ENCODE measurements around the gene MOB1A.
"Not testable (repeated sequence)": the region's sequence is repeated elsewhere in the genome, so short reads cannot be mapped to it uniquely, and the experiment has no call there.

The MOB1A gene

DNA sequence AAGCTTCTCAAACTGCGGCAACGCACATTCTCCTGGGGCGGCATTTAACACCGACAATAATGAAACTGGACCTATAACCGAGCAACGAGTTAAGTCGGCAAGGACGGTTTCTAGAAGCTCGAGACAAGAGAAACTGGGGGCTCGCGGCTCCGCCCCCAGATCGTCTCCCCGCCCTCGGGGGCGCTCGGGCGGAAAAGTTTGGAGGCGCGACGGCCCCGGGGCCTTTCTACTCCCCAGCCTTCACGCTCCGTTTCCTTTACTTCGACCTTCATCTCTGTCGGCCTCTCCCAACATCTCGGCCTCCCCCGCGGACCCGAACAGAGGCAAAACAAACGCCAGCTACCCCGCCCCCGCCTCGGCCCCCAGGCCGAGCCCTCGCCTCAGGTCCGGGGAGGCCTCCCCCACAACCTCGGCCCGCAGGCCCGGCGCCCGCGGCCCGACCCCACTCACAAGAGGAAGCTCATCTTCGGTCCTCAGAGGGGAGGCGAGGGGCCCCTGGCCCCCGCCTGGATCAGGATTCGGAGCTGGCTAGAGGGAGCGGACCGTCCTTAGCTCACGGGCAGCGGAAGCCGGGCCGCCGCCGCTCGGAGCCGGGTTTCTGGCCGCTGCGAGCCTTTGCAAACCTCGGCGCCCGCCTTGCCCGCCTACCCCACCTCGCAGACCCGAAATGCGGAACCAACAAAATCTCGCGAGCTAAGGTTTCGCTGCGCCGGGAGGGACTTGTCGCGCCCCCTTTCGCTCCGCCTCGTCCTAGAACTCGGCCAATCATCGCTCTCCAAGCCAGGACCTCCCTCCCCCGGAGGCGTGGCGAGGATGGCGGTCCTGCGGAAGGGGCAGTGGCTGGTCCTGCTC, at the start of gene MOB1A:
Gene MOB1A, minus strand, starts transcription at position 669 of the 852 bp plus-strand sequence. Its CDS starts 205 bp downstream, at position 464.
- peak; percentile 97 for DNase-seq

DNA sequence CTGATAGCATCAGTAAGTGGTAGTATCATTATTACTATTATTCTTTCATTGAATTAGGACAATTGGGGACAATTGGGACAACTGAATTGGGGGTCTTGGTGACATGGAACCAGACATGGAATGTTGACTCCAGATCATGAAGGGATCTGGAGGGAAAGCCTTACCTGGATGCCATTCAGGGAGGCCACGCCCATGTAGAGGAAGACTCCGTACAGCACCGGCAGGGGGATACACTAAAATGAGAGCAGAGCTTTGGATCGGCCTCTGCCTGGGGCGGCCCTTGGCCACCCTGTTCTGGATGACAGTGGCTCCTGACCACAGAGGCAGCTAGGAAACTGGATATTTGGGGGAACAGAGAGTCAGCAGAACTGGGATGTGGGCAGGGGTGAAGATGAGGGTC, 49.0 kb upstream of the MOB1A start:
- DNase-seq = no peak

DNA sequence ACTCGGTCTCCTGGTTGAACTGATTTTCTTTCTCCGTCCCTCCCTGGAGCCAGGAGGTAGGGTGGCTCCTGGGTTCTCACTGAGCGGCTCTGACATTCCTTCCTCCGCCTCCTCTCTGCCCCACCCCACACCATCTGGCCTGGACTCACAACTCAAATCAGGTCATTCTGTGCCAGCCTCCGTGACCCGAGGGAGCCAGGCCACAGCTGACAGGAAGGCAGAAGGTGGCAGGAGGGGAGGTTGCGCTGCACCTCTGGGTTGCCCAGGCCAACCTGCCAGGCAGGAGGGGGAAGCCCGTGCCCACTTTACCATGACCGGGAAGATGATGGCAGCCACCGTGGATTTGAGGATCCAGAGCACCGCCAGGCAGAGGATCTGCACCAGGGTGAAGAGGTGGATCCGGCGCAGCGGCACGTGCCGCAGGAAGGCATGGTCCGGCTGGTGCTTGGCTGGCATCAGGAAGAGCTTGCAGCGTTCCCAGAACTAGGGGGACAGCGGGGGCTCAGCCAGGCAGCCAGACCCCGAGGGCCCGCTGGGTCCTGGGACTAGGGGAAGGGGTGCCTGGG, 48.1 kb upstream of the MOB1A start:
- DNase-seq = no peak

DNA sequence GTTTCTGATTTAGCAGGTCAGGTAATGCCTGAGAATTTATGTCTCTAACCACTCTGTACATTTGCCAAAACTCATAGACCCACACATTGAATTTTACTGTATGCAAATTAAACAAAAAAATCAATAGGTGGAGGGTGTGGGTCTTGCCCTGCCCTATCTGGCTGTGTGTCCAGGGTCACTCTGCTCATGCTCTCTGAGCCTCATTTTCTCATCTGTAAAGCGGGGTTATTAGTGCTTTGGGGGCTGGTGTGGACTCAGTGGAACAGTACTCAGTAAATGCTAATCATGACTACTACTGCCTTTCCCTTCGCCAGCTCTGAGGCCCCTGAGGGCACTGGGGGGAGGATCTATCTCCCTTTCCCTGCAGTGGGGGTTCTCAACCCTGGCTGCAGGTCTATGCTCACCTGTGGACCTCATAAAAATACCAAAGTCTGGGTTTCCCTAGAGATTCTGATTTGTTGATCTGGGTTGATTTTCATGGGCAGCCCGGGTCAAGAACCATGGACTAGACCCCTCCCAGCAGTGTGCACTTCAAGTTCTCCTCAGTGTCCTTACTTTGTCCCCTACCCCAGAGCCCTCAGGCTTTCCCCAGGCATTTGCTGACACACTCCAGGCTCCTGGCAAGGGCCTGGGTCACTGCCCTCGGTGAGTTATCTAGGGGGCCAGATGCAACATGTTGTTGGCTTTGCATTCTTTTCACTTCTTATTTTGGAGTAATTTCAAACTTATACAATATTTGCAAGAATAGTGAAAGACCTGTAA, 47.2 kb upstream of the MOB1A start:
- DNase-seq = no peak

DNA sequence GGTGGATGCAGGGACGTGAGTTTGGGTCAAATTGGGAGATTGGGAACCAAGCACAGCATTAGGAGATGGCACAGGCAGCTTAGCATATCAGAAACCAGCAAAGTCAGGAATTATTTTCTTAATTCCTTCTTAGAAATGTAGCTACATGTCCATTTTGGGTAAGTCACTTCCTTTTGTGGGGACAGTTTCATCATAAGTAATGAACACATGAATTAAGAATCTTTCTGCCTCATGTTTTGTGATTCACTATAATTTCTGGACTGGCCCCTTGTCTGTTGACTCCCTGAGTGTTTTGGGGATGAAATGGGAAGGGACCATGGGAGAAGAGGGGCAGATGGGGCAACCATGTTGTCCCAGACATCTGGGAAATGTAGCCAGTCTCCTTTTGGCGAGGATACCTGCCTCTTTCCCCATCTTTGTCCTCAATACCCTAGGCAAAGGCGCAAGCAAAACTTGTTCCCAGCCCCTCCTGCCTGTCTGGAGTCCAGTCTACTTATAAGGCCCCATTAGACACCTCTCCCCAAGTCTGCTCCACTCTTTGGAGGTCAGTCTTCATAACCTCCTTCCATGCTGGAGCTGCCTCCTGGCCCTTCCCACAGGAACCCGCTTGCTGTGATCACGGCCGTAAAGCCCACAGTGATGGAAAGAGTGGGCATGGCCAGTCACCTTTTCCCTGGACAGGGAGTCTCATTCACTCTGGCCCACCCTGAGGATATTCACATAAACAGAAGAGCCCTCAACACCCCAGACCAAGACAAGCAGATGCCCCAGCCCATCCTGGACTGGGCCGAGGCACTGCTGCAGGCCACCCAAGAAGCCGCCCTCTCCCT, 45.5 kb upstream of the MOB1A start:
- no peak for DNase-seq

DNA sequence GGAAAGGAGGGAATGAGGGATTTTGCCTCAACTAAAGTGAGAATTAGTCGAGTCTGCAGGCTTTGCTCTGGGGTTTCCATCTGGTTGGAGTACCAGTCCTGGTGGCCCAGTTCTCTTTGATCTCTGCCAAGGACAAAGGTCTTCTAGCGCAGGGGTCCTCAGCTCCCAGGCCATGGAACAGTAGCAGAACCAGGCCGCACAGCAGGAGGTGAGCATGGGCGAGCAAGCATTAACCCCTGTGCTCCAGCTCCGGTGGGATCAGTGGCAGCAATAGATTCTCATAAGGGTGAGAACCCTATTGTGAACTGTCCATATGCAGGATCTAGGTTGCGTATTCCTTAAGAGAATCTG, 43.6 kb upstream of the MOB1A start:
- no peak for DNase-seq

DNA sequence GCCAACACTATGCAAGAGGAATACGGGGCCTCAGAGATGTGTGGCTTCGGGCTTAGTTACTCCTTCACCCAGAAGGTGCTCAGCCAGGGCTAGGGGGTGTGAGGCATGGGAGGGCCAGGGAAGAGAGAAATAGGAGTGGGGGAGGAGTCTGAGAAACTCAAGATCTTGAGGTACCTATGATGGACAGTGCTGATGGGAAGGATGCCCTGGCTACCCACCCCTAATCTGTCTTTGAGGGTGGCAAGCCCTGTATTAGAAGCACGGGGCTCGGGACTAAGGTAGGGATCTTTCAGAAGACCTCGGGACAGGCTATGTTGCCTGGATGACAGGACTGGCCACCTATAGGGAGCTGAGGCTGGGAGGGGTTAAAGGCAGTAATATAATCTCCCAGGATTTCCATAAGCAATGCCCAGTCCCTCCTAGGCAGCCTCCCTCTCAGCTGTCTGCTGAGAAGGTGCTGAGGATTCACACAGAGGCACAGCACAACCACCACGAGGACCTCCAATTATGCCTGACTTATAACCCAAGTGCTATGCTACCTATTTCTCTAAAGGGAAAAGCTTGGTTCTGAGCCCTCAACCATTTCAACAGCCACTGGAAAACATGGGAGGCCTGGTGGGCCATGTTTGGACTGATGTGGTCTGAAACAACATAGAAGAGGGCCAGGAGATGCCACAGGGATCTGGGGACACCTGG, 43.1 kb upstream of the MOB1A start:
- no peak for DNase-seq

DNA sequence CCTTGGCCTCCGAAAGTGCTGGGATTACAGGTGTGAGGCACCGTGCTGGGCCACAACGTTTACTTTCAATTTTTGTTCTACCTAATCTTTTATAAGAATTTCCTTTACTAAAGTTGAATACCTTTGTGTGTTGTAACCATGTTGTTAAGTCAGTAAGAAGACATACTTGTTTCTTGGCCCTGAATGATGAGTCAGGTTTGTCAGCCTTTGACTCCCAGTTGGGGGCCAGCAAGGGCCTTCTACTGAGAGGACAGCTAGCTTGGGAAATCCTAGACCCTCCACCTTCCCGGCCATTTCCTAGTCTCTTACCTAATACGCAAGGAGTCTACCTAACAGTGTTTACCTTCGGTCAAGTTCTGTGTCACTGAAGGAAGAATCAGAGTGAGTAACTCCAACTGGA, 42.4 kb upstream of the MOB1A start:
- no peak for DNase-seq

DNA sequence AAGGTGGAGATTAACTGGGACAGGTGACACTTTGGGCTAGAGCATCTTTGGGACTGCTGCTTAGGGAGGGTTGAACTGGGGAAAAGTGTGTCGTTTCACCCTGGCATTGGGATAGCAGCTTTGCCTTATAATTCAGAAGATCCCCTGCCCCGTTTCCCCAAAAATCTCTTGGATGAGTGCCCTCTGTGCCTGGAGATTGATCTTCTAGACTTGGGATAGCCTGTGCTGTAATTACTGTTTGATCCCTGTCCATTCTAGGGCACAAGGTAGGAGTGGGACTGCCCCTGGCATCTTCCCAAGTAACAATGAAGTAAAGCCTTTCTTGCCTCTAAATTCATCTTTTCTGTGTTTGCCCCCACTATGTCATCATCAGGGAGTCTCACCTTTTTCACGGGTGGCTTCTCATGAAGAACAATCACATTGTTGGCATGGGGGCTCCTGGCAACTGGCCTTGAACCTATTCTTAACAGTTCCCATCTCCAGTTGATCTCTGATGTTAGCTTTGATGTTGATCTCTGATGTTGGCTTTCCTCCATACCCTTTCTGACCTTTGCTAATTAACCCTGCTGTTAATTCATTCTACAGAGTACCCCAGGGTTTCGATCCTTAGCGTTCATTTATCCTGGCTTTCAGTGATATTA, 41.3 kb upstream of the MOB1A start:
- DNase-seq = no peak

DNA sequence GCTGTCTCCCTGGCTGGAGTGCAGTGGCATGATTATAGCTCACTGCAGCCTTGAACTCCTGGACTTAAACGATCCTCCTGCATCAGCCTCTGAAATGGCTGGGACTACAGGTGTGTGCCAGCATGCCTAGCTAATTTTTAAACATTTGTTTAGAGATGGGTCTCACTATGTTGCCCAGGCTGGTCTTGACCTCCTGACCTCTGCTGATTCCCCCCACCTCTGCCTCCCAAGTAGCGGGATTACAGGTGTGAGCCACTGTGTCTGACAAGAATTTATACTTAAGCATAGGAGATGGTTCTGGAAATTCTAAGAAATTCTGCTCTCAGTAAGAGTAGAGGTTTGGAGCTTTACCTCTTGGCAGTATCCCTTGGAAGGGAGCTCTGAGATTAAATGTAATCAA, 38.0 kb upstream of the MOB1A start:
- DNase-seq = no peak

DNA sequence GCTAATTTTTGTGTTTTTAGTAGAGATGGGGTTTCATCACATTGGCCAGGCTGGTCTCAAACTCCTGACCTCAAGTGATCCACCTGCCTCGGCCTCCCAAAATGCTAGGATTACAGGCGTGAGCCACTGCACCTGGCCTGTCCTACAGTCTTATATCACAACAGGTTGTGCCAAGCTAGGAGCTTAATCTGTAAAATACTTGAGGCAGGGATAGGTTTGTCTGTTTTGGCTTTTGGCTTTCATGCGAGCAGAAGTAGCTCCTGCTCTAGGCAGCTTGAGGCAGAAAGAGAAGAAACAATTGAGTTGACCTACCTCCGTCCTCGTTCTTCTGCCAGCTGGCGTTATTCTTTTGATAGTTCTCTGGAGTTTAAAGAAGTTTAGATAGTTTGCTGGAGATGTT, 37.1 kb upstream of the MOB1A start:
- DNase-seq = not testable (repeated sequence)

DNA sequence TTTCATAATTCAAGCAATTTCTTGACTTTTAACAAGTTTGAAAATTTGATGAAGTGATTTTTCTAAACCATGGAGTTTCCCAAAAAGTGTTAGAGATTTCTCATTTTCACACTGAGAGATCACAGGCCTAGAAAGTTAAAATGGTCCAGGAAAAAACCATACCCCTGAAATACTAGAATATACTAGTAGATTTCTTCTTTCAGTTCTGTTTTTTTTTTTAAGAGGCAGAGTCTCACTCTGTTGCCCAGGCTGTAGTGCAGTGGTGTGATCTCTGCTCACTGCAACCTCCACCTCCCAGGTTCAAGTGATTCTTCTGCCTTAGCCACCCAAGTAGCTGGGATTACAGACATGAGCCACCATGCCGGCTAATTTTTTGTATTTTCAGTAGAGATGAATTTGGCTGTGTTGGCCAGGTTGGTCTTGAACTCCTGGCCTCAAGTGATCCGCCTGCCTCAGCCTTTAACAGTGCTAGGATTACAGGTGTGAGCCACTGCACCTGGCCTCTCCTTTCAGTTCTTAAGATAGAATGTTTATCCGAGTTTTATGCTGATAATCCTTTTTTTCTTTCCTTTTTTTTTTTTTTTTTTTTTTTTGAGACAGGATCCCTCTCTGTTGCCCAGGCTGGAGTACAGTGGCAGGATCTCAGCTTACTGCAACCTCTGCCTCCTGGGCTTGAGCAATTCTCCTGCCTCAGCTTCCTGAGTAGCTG, 34.2 kb upstream of the MOB1A start:
- DNase-seq = no peak

DNA sequence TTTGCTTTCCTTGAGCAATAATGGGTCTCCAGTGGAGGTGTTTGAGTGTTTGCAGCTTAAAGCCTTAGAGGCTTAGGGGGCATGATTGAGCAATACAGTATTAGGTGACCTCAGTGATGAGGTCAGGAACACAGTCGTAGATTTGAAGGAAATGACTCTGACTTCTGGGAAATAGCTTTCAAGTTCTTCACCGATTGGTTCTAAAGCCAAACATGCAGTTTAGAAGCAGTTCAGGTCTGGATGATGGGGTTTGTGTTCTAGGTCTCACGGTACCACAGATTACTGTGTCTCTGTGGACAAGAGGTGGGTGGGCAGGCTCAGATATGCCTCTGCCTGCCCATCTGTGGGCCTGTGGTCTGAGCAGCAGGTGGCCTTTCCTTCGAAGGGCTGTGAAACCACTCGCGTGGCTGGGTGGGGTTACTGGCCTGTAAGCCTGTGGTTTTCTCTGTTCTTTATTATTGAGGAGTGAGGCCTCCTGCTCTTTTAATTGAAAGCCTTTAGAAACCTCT, 27.6 kb upstream of the MOB1A start:
- peak; percentile 33 for DNase-seq

DNA sequence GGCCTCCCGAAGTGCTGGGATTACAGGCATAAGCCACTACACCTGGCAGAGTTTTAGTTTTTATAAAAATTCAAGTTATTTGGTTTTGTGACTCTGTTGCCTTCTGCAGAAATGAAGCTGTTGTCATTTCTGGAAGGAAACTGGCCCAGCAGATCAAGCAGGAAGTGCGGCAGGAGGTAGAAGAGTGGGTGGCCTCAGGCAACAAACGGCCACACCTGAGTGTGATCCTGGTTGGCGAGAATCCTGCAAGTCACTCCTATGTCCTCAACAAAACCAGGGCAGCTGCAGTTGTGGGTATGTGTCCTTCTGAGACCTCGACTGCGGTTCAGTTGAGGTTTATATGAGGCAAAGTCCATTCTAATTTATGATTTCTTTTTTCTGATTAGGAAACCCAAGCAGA, 26.9 kb upstream of the MOB1A start:
- DNase-seq = no peak

DNA sequence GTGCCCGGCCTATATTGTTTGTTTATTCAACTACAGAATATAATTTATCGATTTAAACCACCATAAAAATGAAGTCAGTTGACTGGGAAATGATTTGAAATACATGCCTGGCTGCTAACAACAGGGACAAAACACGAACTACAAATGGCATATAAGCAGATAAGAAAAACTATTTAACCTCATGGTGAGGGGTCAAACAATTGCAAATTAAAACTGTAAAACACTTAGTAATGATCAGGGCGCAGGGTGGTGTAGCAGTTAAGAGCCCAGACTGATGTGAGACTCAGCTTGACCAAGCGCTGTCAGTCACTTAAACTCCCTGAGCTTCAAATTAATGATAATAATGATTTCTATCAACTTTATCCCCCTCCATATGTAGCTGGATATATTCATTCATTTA, 26.4 kb upstream of the MOB1A start:
- DNase-seq = no peak

DNA sequence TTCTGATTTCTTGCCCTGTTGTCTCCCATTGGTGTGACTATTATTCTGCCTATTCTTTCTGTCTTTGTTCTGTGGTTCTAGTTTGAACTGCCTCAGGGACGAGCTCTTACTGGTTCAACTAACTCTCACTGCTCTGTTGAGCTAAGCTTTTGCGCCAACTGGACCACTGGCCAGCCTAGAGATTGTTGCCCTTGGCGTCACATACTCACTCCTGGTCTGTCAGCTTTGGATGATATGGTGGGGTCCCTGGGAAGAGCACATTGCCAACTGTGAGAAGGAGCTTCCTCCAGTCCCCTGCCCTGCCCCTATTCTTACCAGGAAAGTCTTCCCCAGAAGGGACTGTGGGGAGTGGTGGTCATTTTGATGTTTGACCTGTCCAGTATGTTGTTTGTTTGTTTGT, 25.8 kb upstream of the MOB1A start:
- no peak for DNase-seq

DNA sequence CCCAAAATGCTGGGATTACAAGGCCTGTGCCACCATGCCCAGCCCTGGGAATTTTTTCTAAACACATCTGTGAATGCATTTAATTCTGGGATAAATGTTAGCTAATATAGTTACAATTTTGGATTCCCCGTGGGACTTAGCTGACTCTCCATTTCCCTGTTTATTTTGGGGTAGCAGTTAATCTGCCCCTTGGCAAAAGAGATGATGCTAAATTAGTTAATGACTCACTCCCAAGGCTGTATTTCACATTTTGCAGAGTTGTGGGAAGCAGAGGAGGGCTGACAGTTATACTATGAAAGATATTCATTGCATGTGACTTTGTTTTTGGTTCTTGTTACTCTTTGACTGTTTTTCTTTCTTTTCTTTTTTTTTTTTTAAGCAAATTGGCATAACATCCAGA, 22.9 kb upstream of the MOB1A start:
- no peak for DNase-seq

DNA sequence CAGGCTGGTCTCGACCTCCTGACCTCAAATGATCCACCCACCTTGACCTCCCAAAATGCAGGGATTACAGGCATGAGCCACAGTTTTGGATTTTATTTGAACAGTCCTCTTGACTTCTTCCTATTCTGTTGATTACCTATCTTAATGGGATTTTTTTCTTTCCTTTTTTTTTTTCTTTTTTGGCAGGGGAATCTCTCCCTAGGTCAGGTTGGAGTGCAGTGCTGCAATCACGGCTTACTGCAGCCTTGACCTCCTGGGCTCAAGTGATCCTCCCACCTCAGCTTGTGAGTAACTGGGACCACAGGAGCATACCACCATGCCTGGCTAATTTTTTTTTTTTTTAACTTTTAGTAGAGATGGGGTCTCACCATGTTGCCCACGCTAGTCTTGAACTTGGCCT, 22.5 kb upstream of the MOB1A start:
- DNase-seq = no peak

DNA sequence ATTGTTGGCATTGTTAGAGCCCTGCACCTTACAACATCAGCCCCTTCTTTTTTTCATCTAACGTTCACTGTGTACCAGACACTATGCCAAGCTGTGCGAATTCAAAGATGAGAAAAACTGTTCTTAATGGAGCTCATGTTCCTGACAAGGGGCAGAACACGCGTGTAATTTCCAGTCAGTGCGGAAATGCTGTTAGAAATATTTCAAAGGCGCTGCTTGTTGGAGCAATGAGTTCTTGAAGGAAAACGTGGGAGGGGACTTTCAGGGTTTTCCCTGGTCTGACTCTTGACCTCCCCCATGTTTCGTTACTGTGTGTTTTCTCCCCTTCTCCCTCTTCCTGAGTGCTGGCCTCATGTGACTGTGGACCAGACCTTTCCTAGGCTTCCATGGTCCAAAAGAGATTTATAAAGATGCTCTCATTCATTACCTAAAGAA, 21.2 kb upstream of the MOB1A start:
- no peak for DNase-seq

DNA sequence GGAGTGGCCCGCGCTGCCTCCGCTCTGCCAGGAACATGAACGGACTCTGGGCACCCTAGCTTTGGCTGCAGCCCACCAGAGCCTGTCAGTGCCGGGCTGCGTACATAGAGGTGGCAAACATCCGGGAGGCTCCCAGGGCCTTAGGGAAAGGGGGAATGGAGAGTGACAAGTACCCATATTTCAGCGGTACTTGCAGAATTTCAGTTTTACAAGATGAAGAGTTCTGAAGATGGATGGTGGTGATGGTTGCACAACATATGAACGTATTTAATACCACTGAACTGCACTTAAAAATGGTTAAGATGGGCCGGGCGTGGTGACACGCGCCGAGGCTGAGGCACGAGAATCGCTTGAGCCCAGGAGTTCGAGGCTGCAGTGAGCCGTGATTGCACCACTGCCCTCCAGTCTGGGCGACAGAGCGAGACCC, 20.6 kb upstream of the MOB1A start:
- no peak for DNase-seq

Measured in NCI-H226 (cell line).